ENCODE data around the gene RAB6D.

DNA sequence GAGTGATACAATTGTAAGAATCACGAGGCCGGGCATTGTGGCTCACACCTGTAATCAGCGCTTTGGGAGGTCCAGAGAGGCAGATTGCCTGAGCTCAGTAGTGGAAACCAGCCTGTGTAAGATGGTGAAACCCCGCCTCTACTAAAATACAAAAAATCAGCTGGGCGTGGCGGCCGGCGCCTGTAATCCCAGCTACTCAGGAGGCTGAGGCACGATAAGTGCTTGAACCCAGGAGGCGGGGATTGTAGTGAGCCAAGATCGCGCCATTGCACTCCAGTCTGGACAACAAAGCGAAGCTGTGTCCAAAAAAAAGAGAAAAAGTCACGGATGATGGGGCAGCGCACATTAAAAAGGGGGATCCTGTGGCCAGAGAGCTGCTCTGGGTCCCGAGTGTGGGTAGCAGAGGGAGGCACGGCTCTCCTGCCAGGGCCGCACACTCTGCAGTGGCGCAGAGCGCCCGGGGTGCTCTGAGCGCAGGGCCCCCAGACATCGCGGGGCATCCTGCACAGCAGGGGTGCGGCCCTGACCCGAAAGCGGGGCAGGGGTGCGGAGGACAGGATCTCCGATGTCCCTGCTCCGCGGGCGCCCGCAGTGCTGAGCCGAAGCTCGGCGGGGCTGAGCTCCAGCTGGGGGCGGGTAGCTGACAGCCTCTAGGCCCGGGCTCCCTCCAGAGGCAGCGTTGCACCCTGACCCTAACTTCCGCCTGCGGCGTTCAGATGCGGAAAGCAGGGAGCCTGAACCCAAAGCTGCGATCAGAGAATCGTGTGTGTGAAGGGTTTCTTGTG lies 30.4 kb upstream of the RAB6D start:
- TF ChIP-seq POLR2AphosphoS5 (IDR thresholded peaks at IDR 0.05; ENCODE audit: low read depth, low read length) (no peak), POLR2A (IDR thresholded peaks at IDR 0.05; ENCODE audit: low read depth, low read length) (no peak)

Measured in GM12892 (cell line).